VCaP (cell line): ENCODE results near the gene ZDHHC11.
"Not testable (repeated sequence)": the region's sequence is repeated elsewhere in the genome, so short reads cannot be mapped to it uniquely, and the experiment has no call there.

Source experiments
- H3K27ac ChIP-seq: fragments of 450-650 bp; 2 replicates; pipeline ENCODE4 v1.5.1; 2017
- TF ChIP-seq, protein P1 (sequence below): fragments of 450-650 bp; conservative IDR thresholded peaks from 2 replicates; pipeline ENCODE4 v1.5.1; 2017; ENCODE audit warnings: mild to moderate bottlenecking, moderate library complexity

ZDHHC11 gene

DNA sequence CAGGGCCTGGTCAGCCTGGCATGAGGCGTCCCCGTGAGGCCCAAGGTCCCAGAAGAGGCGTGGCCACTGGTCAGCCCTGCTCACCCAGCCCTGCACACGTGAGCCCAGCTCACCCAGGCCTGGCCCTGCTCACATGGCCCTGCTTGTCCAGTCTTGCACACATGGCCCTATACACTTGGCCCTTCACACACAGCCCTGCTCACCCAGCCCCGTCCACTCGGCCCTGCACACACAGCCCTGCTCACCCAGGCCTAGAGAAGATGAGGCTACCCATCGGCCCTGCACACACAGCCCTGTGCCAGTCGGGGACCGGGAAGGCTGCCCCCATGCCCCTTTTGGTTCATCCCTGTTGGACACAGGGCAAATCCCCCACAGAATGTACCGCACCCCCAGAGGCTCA, 94.6 kb downstream of the ZDHHC11 start:
- H3K27ac ChIP-seq: no peak overlapping the region
- TF ChIP-seq, protein P1, sequence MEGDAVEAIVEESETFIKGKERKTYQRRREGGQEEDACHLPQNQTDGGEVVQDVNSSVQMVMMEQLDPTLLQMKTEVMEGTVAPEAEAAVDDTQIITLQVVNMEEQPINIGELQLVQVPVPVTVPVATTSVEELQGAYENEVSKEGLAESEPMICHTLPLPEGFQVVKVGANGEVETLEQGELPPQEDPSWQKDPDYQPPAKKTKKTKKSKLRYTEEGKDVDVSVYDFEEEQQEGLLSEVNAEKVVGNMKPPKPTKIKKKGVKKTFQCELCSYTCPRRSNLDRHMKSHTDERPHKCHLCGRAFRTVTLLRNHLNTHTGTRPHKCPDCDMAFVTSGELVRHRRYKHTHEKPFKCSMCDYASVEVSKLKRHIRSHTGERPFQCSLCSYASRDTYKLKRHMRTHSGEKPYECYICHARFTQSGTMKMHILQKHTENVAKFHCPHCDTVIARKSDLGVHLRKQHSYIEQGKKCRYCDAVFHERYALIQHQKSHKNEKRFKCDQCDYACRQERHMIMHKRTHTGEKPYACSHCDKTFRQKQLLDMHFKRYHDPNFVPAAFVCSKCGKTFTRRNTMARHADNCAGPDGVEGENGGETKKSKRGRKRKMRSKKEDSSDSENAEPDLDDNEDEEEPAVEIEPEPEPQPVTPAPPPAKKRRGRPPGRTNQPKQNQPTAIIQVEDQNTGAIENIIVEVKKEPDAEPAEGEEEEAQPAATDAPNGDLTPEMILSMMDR: no peak

DNA sequence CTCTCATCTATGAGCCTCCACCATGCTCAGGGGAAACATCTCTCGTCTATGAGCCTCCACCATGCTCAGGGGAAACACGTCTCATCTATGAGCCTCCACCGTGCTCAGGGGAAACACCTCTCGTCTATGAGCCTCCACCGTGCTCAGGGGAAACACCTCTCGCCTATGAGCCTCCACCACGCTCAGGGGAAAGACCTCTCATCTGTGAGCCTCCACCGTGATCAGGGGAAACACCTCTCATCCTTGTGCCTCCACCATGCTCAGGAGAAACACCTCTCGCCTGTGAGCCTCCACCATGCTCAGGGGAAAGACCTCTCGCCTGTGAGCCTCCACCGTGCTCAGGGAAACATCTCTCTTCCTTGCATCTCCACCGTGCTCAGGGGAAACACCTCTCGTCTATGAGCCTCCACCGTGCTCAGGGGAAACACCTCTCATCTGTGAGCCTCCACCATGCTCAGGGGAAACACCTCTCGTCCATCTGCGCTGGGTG, 96.6 kb downstream of the ZDHHC11 start:
- not testable (repeated sequence) for H3K27ac ChIP-seq

DNA sequence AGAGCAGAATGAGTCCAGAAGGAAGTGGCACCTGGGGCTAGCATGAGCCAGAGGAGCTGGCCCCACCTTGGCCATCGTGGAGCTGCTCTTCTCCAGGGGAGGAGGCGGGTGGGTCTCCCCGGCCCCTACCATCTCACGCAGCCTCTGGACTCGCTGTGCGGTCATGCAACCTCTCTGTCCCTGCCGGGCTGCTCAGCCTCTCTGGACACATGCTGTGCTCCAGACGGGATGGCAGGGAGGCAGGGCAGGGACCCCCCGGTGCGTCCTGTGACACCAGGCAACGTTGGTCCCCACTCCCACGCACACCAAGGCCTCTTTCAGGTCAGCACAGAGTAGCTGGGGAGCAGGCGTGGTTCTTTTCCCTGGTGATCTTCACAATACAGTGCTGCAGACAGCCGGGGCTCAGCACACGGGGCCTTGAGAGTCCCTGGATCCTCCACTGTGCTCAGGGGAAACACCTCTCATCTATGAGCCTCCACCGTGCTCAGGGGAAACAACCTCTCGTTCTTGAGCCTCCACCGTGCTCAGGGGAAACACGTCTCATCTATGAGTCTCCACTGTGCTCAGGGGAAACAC, 97.1 kb downstream of the ZDHHC11 start:
- not testable (repeated sequence) for H3K27ac ChIP-seq

DNA sequence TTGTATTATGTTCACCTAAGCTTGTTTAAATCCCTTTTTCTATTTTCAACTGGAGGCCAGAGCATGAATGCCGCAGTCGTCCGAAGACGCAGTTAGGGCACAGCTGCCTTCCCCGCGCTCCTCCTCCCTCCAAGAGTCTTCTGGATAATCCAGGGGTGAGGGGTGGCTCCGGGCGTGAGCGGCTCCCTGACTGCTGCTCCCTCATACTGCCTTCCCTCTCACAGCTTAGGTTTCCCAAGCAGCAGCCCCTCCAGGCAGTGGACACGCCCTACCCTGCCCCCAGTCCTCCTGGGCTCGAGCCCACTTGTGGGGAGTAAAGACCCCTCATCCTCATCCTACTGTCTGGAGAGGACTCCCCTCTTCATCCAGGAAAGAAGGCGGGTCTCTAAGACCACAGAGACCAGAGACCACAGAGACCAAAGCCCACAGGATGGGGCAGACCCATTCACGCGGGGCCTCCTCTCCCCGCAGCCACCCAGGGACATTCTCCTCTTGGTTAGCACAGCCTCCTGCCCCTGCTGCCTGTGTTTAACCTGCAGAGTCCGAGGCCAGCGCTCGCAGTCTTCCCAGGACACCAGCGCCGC, 98.2 kb downstream of the ZDHHC11 start:
- not testable (repeated sequence) for H3K27ac ChIP-seq

DNA sequence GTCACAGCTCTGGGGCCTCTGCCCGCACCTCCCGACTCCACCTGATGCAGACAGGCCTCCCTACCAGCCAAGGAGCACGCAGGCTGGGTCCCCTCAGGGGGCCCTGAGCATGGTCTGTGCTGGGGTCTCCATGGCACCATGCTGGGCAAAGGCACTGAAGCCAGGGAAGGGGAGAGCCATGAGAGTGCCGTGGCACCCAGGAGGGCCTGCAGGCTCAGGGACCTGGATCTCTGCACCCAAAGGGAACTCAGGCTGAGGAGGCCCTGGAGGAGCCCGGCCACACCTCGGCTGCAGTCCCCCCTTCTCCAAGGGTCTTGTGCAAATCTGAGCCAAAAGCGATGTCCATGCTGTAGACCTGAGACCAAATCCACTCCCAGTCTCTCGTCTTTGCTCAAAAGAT, 98.8 kb downstream of the ZDHHC11 start:
- H3K27ac ChIP-seq: not testable (repeated sequence)

DNA sequence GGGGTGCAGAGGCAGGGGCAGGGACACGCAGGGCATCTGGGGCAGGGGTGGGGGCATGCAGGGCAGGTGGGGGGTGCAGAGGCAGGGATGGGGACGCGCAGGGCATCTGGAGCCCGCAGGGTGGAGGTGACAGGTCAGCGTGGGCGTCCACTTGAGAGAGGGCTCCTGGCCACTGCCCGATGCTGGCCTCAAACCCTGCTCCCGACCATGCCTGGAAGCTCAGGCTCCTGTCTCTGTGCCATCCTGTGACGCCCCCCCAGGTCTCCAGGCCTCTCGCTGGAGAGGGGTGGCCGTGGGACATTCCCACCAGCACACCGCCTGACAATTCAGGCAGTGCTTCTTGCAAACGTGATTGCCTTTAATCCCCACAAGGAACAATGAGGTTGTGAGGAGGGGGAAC, 99.3 kb downstream of the ZDHHC11 start:
- no peak overlapping the region for H3K27ac ChIP-seq
- TF ChIP-seq, protein P1: no peak

DNA sequence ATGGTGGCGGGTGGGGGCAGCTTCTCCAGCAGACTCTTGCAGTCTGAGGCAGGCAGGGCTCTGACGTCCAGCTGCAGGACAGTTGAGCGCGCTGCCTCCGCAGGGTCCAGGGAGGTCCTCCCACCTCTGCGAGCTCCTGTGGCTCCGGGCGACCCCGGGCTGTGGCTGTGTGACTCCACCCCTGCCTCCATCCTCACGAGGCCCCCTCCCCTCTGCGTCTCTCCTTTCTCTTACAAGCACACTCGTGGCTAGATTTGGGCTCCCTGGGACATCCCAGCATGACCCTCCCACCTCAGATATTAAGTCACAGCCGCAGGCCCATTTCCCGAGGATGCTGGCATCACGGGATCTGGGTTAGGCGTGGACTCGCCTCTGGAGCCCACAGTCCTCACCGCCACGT, 100.6 kb downstream of the ZDHHC11 start:
- not testable (repeated sequence) for H3K27ac ChIP-seq

DNA sequence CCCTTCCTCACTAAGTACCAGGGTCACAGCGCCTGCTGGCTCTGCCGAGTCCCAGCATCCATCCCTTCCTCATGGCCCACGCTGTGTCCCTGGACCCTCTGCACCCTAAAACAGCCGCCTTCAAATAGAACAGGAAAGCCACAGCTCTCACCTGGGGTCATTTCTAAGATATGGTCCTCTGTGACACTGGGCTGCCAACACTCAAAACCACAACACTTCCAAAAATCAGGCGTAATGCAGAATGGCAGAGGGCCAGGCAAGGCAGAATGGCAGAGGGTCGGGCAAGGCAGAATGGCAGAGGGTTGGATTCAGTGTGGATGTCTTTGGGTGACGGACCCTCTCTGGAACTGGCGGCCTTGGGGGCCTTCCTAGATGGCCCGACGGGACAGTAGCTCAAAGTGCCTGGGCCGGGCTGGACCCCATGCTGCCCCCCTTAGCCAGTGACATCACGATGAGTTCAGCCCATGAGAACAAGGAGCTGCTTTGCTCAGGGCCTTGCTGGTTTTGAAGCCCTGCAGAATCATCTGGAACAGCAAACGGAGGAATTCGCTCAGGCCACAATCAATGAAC, 101.6 kb downstream of the ZDHHC11 start:
- no peak overlapping the region for H3K27ac ChIP-seq
- TF ChIP-seq, protein P1: no peak

DNA sequence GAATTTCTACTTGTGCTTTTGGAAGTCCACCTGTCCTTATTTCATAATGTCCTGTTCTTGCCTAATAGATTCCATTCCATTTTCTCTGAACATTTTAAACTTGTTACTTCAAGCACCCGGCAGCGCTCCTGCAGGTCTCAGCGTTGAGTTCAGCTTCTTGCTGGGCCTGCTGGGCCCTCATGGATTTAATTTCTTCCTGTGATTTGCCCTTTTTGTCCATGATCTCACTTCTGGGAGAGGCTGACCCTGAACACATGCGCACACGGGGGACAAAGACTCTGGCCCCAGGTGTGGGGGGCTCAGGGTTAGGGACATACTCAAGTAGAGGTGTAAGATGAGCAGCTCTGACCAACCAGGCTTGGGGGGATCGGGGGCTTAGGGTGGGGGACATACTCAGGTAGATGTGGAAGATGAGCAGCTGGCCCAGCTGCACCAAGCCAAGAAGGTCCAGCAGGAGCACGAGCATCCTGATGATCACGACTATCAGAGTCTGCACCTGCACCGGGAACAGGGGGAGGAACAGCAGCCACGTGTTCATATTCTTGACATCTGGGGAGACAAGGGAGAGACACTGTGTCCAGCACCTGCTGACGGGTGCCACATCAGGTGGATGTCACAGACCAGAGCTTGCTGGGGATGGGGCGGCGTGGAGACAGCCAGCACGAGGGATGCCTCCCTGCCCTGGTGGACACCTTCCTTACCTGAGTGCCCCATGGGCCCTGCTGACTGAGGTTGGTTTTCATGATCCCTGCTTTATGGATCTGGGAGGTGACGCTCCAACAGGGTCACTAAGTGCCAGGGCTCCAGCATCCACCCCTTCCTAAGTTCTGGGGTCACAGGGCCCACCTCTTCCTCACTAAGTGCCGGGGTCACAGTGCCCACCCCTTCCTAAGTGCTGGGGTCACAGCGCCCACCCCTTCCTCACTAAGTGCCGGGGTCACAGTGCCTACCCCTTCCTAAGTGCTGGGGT, 102.5 kb downstream of the ZDHHC11 start:
- not testable (repeated sequence) for H3K27ac ChIP-seq

DNA sequence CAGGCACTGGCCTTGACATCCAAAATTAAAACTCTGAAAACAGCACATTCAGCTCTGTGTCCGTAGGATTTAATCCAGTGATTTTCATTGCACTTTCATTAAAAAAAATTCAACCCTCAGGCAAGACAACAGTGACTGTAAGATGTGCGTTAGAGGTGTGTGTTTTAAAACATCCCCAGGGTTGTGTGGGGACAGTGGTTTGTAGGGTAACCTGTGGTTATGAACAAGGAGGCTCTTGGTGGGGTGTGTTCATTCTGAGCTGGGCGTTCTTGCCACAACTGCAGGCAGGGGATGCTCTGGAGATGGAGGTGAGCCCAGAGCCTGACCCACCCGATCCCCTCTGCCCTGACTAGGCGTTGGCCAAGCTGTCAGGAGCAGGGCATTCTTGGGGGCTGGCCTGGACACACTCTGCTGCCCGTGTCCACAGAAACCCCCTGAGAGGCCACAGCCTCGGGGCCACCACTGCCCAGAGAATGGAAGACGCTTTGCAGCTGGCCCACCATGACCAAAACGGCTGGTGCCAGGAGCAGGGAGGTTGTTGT, 103.4 kb downstream of the ZDHHC11 start:
- not testable (repeated sequence) for H3K27ac ChIP-seq

DNA sequence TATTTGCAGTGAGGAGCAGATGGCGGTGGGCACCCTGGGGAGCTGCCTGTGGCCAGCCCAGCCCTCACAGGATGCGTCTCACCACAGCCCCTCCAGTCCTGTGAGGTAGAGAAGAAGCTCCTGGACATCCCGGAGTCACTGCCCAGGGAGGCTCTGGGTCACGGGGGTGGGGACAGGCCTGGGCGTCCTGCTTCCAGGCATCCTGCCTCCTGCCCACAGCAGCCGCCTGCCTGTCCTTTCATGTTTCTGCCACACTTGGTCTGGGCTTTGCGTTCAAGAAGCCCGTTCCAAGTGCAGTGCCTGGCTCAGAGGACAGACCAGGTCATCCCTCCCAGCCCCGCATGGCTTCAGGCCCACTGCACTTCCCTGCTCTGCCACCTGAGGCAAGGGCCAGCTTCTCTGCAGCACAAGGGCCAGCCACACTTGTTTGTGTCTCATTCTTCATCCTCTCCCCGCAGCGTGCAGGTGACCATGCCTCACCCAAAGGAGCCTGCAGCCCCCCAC, 104.5 kb downstream of the ZDHHC11 start:
- H3K27ac ChIP-seq: no peak overlapping the region
- TF ChIP-seq, protein P1: 0 out of 2 replicates have a peak, but pooled peaks have one; percentile 15
